Loucy (cell line): Measurements from ENCODE around the gene MED31.

ENCODE experiments used
- EZH2phosphoT487 ChIP-seq: fragments of 200-600 bp; IDR thresholded peaks from 2 replicates; pipeline ENCODE4 v1.6.1; 2018; ENCODE audit warnings: antibody characterized with exemption, mild to moderate bottlenecking, moderate library complexity, borderline replicate concordance
- TF ChIP-seq, protein P1 (sequence below): fragments of 200-600 bp; sonication (generic); conservative IDR thresholded peaks from 2 replicates; pipeline ENCODE4 v1.5.1; 2014; ENCODE audit warnings: mild to moderate bottlenecking, antibody characterized with exemption, low read length

GRCh38 chr17:6602141-6602540, 49.3 kb downstream of the MED31 start:
- TF ChIP-seq, protein P1, sequence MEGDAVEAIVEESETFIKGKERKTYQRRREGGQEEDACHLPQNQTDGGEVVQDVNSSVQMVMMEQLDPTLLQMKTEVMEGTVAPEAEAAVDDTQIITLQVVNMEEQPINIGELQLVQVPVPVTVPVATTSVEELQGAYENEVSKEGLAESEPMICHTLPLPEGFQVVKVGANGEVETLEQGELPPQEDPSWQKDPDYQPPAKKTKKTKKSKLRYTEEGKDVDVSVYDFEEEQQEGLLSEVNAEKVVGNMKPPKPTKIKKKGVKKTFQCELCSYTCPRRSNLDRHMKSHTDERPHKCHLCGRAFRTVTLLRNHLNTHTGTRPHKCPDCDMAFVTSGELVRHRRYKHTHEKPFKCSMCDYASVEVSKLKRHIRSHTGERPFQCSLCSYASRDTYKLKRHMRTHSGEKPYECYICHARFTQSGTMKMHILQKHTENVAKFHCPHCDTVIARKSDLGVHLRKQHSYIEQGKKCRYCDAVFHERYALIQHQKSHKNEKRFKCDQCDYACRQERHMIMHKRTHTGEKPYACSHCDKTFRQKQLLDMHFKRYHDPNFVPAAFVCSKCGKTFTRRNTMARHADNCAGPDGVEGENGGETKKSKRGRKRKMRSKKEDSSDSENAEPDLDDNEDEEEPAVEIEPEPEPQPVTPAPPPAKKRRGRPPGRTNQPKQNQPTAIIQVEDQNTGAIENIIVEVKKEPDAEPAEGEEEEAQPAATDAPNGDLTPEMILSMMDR = no peak
- TF ChIP-seq EZH2phosphoT487 = no peak
